ENCODE measurements around the gene SLC9A1.

SLC9A1 gene

DNA sequence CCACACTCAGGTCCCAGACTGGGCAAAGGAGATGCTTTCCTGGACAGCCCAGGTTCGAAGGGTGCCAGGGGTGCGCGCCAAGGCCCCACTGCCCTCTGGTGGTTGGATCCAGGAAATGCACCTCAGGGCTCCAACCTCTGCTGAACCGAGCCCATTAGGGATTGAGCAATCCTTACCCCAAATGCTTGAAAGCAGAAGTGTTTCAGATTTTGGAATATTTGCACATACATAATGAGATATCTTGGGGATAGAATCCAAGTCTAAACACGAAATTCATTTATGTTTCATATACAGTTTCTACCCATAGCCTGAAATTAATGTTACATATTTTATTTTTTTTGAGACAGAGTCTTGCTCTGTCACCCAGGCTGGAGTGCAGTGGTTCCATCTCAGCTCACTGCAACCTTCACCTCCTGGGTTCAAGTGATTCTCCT is 57.4 kb downstream of the SLC9A1 start:
- TF ChIP-seq CTCF (conservative IDR thresholded peaks at IDR 0.05; ENCODE audit: low read length): peak; percentile 96
- H3K4me3 ChIP-seq (ENCODE audit: low read length): no peak overlapping the region
- peak; percentile 75 for DNase-seq (ENCODE audit: low read depth)

GRCh38 chr1:27095576-27095975 is 59.3 kb downstream of the SLC9A1 start:
- no peak for DNase-seq (ENCODE audit: low read depth)
- no peak overlapping the region for H3K4me3 ChIP-seq (ENCODE audit: low read length)
- no peak for TF ChIP-seq CTCF (conservative IDR thresholded peaks at IDR 0.05; ENCODE audit: low read length)

DNA sequence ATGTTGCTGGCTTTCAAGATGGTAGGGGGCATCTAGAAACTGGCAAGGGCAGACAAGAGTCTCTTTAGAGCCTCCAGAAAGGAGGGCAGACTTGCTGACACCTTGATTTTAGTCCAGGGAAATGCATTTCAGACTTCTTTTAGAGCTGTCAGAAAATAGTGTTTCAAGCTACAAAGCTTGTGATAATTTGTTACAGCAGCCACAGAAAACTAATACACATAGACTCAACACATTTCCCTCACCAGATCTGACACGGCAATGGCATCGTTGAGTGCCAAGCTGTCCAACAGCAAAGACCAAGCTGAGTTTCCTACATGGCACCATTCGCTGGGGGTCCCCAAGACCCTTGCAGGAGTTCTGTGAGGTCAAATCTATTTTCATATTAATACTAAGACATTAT is 62.0 kb downstream of the SLC9A1 start:
- DNase-seq (ENCODE audit: low read depth): no peak
- no peak overlapping the region for H3K4me3 ChIP-seq (ENCODE audit: low read length)
- no peak for TF ChIP-seq CTCF (conservative IDR thresholded peaks at IDR 0.05; ENCODE audit: low read length)

- no peak for DNase-seq (ENCODE audit: low read depth)
- H3K4me3 ChIP-seq (ENCODE audit: low read length): no peak overlapping the region
Observed at GRCh38 chr1:27090911-27091310, 64.0 kb downstream of the SLC9A1 start.

DNA sequence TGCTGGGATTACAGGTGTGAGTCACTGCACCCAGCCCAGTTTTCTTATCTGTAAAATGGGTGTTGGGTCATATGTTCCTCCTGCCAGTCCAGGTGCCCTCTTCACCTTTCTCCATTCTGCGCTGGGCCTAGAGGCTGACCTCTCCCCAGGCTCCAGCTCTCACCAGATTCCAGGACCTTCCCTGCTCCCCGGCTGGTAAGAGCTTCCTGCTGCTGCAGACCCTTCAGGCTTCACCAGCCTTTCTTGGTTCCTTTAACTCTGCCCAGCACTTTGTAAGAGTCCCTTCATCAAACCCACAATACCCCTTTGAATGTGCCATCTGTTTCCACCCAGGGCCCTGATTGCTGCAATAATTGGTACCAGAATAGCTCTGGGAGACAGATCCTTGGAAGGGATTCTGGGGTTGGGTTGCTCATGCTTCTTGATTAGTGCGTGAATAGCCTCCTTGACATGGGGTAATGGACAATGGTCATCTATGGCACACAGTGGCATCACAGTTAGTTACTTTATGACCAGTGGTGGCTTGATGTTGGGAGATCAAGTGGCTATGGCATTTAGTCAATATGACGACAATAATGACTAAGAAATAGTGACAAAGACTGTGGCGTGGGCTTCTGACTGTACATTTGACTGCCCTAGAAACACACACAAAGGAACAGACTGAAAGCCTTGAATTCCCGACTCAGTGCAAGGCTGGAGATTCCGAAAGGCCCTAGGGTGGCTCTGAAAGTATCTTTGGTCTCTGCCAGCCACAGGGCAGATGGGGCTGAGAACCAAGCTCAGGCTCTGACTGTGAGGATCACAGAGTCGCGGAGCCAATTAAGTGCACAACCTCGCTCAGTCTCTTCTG is 67.3 kb downstream of the SLC9A1 start:
- H3K4me3 ChIP-seq (ENCODE audit: low read length): no peak overlapping the region
- no peak for TF ChIP-seq CTCF (conservative IDR thresholded peaks at IDR 0.05; ENCODE audit: low read length)
- no peak for DNase-seq (ENCODE audit: low read depth)

More at GRCh38 chr1:27090911-27091310, 64.0 kb downstream of the SLC9A1 start:
- TF ChIP-seq CTCF (conservative IDR thresholded peaks at IDR 0.05; ENCODE audit: low read length): no peak

DNA sequence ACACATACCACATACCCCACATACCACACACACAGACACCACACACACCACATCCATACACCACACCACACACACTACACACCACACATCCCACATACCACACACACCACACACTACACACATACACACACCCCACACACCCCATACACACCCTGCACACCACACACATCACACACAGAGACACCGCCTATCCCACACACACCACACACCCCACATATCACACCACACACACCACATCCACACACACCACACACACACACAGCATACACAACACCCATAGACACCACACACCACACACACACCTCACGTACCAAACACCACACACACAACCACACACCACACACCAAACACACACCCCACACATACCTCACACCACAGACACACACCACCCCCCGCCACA is 68.3 kb downstream of the SLC9A1 start:
- no peak overlapping the region for H3K4me3 ChIP-seq (ENCODE audit: low read length)
- no peak for DNase-seq (ENCODE audit: low read depth)
- no peak for TF ChIP-seq CTCF (conservative IDR thresholded peaks at IDR 0.05; ENCODE audit: low read length)

- H3K4me3 ChIP-seq (ENCODE audit: low read length): no peak overlapping the region
- DNase-seq (ENCODE audit: low read depth): no peak
- no peak for TF ChIP-seq CTCF (conservative IDR thresholded peaks at IDR 0.05; ENCODE audit: low read length)
Observed at GRCh38 chr1:27086026-27086425, 68.9 kb downstream of the SLC9A1 start.

Measured in AG10803 (cell line).